GM21360 (cell line): ENCODE results near the gene TNNT1.
"Not testable (repeated sequence)": the region's sequence is repeated elsewhere in the genome, so short reads cannot be mapped to it uniquely, and the experiment has no call there.

ENCODE experiments used
- ATAC-seq: cut with Tn5 transposase; IDR thresholded peaks from one replicate; pipeline ENCODE4 v1.9.1; 2021; ENCODE audit warnings: mild to moderate bottlenecking, moderate library complexity; ENCODE audit not compliant: unreplicated experiment

The TNNT1 gene

DNA sequence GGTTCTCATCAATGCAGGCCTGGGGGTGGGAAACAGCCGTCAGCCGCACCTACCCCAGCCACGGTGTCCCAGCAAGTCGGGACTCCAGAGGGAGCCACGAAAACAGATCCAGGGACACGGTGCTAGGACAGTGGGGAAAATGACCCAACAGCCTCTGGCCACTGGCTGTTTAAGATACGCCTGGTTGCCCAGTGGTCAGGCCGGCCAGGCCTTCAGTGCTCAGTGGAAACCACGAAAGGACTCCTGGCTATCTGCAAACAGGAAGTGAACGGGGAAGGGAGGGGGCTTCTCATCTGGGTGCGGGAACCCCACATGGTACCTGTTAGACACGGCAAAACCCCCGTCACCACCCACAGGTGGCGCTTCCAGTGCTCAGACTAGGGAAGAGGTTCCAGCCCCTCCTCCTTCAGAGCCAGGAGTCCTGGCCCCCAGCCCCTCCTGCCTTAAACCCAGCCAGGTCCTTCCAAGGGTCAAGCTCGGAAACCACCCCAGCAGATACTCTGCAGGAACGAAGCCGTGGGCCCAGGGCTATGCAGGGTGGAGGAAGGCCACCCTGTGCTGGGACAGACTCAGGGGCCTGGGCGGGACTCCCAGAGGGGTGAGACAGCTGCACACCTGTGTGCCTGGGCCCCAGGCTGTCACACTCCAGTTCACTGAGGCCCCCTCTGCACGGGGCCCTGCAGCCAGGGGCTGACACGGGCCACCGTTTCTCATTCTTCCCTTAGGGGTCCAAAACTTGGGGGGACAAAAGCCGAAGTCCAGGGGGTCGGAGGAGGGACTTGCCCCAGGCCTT is 36.0 kb downstream of the TNNT1 start:
- ATAC-seq = no peak

DNA sequence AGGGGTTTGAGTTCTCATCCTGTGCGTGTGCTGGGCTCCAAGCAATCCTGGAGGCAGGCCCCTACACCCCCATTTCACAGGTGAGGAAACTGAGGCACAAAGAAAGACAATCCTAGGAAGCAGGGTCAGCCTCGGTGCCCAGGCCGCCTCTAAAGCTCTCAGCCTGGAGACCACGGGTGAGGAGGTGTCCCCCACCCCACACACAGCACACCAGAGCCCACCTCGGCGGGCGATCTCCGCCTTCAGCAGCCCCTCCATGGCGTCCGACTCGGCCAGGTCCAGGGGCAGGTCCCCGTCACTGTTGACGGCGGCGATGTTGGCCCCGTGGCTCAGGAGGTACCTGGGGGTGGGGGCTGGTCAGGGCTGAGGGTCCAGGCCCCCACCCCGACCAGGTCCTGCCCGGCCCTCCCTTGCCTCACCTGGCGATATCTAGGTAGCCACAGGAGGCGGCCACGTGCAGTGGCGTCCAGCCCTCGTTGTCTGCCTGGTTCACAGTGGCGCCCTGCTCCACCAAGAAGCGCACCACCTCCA is 36.7 kb downstream of the TNNT1 start:
- ATAC-seq = no peak

DNA sequence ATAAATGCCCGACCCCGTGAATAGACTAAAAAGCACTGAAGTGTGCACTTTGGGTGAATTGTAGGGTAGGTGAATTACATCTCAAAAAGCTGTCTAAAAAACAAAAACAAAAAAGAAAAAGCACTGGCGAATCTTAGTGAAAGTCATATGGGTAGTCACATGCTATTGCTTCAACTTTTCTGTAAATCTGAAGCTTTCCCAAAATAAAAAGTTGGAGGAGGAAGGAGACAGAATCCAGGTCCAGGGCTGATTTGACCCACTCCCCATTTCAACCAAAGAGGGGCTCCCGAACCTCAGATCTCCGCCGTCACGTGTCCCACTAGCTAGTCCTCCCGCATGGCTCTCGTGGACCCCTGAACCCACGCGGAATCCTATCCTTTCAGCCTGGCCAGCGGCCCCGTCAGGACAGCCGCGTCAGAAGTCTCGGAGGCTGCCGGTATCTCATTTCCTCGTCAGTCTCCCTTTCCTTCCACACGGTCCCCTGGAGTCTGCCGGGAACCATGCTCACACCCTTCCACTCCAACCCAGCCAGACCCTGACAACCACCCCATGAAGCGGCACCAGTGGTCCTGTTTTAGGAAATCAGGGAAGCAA is 37.7 kb downstream of the TNNT1 start:
- ATAC-seq = no peak

DNA sequence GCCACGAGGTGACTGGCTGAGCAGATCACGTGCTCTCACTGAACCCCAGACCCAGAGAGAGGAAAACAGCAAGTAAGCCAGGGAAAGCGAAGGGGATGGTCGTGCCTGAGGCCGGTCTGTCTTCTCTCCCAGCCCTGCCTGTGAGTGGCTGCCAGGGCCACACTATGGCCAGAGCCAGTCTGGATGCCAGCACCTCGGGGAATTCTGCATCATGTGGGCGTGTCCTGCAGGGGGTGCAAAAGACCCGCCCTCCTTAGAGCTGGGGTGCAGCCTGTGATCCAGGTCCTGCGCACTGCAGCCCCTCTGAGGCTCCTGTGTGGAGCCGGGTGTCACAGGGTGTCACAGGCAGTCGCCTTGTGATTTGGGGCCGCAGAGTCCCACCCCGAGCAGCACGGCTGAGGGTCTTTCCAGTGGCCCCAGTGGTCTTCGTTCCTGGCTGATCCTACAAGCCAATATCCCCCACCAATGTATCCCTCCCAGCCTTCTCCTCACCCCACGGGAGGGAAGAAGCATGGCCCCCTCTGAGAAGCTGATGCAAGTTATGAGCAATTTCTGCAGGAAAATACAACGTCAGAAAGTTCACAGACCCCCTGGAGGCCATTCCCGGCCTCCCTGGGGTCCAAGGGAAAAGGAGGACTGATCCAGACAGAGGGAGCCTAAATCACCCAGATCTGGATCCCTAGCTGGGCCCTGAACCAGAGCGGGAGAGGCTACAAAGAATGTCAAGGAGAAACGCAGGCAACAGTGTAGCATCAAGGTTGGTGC is 39.3 kb downstream of the TNNT1 start:
- ATAC-seq = no peak

DNA sequence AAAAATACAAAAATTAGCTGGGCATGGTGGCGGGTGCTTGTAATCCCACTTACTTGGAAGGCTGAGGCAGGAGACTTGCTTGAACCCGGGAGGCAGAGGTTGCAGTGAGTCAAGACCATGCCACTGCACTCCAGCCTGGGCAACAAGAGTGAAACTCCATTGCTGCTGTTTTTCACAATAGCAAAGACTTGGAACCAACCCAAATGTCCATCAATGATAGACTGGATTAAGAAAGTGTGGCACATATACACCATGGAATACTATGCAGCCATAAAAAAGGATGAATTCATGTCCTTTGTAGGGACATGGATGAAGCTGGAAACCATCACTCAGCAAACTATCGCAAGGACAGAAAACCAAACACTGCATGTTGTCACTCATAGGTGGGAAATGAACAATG is 41.8 kb downstream of the TNNT1 start:
- ATAC-seq = not testable (repeated sequence)

DNA sequence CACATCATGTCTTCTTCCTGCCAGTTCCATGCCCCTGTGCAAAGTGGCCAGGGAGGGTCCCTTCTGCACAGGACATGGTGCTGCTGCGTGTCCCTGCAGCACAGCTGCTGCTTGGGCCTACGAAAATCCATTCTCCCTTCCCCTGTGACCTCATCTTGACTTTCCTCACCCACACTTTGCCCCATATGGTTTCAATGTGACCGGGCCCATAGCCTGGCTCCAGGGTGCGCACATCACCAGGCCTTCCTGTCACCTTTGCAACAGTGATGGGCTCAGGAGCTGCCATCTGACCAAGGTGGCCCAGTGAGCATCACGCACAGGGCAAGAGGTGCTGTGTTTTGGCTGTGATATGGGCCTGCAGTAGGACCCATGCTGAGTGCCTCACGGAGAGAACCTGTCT is 42.4 kb downstream of the TNNT1 start:
- no peak for ATAC-seq

DNA sequence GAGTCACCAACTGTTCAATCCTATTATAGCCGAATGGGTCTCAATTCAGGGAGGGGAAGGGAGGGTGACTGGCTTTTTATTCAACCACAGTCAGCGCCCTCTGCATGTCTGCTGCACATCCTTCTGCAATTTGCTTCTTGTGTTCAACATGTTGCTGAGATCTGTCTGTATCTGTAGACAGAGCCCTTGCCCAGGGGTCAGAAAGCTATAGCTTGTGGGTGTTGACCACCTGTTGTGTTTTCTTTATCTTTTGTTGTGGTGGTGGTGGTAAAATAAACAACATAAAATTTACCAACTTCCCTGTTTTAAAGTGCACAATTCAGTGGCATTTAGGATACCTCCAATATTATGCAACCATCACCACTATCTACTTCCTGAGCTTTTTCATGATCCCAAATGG is 43.8 kb downstream of the TNNT1 start:
- ATAC-seq = no peak

DNA sequence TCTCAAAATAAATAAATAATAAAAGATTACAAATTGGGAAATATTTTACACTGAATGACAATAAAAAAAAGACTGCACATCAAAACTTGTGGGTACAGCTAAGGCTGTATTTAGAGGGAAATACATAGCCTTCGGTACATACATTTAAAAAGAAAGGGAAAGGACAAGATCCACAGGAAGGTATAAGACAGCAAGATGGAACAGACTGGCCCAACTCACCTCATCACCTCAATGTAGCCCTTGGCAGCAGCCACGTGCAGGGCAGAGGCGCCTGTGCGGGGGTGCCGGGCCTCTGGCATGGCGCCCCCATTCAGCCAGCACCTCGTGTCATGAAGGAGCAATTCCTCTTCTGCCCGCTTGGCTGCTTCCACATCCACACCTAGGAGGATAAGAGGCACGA is 45.8 kb downstream of the TNNT1 start:
- ATAC-seq = no peak

DNA sequence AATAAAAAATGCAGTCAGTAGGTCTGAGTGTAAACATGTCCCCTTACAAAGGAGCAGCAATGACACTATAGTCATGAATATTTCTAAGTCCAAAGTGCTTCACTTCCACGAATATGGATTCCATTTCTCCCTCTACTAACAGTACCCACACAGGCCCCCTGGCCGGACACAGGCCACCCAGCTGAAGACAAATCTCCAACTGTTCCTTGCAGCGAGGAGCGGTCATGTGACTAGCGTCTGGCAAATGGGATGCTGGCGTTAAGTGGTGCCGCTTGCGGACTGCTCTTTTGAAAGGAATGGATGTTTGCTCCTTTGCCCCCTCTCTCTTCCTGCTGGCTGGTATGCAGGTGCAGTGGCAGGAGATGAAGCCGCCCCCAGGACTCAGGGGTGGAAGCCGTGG is 47.7 kb downstream of the TNNT1 start:
- ATAC-seq = no peak

DNA sequence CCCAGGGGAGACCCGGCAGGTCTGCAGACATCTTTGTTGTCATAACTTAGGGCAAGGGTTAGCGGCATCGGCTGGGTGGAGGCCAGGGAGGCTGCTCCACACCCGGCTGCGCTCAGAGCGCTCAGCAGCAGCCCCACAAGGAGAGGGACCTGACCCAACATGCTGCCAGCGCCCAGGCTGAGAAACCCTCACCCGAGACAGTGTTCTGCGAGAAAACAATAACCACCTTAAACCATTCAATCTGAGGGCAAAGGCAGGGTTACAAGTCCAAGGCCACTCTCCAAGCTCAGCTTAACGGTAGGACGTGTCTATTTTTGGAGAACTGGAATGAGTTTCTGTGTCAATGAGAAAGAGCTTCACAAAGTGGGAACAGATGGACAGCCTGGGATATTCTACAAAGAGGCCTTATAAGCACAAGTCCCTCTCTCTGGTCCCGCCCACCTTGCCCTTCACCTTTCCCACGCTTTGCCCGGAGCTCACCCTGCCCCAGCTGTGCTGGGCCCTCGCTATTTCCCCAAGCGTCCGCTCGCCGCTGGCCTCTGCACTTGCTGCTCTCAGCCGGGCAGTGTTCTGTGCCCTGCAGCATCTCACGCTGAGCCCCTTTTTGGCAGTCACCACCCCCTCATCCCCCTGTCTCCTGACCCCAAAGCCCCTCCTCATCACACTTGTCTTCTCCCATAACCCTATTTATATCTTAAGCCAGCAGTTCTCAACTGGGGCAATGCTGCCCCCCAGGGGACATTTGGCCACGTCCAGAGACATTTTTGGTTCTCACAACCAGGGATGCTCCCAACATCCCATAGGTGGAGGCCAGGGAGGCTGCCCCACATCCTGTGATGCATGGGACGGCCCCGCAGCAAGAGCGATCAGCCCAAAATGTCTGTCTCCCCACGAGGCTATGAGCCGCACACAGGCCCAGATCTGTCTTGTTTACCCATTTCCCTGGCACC is 49.2 kb downstream of the TNNT1 start:
- ATAC-seq = no peak

DNA sequence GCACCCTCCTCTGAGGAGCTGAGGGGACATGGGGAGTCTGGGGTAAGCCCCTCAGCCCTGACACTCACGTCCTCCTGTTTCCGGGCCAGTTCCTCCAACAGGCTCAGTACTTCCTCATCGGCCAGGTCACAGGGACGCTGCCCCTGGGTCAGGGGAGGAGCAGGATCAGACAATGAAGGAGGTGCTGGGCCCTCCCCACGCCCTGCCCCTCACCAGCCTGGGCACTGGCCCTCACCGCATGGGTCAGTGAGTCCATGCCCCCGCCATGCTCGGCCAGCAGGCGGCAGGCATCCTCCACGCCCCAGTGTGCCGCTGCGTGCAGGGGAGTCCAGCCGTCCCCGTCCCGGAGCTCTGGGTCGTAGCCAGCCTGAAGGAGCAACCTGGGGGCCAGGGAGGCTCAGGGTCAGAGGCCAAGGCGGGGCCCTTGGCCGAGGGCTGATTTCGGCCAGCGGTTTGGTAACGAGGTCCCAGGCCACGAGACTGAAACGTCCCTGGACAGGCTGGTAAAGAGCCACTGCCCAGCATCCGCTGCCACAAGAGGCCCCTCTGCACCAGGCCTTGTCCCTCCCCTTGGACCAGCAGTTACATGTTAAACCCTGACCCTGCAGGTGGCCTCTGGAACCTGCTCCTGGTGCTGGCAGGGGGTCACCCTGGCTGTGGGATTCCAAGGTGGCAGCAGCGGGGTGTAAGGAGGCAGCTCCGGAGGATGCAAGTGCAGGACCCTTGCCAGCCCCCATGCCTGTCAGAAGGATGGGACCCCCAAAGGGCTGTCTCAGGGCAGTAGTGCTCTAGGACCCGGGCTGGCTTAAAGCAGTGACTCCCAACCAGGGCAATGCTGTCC is 50.1 kb downstream of the TNNT1 start:
- ATAC-seq = no peak

DNA sequence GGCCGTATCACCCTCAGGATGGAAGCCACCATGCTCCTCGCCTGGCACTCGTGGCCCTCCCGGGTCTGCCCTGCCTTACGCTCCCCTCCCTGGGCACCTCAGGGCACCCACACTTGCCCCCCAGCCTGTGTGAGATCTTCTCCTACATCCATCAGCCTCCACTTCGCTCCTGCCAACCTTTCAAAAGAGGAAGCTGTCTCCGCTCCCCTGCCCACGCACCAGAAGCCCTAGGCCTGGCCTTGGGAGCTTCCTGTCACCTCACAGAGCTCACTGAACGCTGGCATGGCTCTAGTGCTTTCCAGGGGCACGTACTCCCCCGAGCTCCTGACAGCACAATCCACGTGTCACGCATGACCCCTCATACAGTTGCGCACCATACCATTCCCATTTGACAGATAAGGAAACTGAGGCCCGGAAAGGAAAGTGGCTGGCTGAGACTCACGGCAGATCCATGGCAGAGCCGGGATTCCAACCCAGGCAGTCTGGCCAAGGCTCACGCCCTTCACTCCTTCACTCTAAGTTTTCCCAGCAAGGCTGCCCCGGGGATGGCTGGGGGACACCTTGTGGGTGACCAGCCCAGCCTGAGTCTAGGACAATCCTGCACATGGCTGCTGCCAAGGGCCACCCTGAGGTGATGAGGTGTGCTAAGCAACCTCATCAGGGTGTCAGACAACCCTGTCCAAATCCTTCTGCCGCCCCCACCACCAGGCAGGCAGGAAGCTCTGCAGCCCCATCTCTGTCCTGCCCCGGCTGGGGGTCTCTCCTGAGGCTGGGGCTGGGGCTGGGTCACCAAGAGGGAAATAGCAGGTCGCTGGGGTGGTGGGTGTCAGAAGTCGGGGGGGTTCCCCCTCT is 50.9 kb downstream of the TNNT1 start:
- ATAC-seq = no peak

DNA sequence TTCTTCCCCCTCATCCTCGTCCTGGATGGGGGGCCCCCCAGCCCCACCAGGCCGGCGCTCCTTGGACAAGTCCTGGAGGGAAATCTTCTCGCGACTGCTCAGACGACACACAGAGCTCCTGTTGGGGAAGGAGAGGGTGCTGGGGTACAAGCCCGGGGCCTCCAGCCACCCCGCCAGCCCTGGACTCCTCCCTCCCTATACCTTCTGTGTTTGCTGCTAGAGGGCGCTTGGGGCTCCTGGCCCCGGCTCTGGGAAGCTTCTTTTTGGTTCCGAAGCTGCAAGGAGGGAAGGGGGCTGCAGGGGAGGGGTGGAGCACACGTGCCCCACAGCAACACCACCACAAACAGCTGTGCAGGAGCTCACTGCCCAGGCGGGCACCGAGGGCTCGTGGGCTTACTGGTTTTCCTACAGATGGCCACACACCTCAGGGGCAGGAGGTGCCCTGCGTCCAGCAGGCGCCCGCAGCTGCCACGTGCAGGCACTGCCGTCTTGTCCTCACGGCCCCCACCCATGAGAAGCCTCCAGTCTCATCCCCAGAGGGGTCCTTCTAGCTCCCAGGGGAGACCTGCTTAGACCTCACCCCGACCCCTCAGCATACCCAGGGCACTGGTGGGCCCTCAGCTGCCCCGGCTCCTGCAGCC is 52.8 kb downstream of the TNNT1 start:
- ATAC-seq = no peak

DNA sequence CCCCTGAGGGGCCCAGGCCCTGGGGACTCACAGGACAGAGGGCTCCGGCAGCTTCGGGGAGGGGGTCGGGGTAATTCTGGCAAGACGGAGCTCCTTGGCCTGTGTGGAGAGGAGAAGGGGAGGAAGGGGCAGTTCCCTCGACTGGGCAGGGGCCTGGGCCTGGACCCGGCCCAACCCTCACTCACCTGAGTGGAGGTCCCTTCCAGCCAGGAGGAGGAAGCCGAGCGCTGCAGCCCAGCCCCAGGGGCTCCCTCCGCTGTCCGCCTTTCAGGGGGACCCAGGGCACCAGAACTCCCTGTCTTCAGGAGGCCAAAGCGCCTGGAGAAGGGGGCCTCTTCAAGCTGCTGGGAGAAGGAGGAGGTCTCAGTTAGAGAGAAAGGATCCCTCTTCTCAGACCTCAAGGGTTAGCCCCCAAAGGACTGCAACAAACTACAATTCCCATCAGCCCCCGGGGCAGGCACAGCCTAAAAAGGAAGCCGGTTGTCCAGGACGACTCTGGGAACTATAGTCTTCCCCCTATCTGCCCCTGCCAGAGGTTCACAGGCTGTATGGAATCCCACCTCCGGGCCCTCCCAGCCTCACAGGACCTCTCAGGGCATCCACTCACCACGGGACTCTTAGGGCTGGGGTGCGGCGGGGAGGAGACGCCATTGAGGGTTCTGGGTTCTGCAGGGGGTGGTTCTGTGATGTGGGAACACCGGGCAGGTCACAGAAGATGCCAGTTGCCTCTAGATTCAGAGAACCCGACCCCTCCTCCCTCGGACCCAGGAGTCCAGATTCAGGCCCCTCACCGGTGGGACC is 53.5 kb downstream of the TNNT1 start:
- no peak for ATAC-seq

DNA sequence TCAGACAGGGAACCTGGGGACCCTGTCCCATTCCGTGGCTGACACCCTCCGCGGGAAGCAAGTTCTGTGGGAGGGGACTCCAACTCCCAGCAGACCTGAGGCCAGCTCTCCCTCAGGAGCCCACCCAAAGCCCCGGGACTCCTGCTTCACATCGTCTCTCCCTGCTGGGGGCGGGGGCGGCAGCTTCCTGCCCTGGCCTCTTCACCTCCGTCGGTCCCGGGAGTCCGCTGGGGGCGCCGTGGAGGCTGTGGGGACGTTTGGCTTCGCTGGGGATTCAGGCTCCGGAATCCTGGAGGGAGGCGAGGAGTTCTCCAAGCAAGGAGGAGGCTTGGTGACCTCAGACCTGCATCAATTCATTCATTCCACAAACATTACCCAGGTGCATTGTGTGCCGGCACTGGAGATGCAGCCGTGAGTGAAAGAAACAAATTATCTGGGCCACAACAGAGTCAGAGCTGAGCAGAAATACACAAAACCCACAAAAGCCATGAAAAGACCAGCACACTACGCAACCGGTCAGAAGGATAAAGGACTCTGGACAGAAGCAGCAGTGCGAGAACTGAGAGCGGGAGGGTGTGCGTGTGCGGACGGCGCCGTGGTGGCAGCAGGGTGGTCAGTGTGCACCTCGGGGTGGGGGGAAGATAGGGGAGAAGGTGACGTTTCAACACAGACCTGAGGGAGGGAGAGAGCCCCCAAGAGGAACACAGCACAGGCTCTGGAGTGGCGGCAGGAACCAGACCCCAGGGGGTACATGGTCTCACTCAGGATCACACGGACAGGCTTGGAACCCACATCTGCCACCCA is 54.3 kb downstream of the TNNT1 start:
- ATAC-seq = no peak

DNA sequence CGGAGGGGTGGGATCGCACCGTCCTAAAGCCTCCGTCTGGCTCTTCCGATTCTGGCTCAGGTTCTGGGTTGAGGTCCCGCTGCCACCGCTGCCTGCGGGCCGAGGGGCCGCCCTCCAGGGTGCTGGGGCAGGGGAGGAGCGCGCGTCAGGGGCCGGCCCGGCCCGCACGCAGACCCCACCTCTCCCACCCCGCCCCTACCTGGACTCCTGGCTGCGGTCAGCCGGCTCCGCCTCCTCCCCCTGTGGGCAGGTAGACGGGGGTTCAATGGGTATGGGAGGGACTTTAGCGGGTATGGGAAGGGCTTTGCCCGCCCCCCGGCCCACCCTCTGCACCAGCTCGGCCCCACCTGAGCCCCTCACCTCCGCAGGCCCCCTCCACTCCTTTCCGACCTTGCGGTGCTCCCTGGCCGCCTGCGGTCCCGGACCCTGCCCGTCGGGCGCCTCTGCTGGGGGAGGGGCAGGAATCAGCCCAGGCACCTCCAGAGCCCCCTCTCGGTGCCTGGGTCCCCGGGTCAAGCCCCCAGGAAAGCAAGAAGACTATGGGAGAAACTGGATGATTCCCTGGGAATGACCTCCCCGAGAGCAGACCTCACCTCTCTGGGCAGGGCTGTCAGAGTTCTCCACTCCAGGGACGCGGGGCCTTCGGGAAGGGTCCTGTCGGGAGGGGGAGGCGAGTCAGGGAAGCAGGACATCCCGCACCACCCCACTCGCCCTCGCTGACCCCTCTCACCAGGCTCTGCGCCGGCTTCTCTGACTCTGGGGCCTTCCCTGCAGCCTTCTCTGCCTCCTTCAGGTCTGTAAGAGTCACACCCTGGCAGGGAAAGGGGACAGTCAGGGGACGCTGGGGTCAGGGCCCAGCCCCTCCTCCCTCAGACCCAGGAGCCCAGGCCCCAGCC is 56.3 kb downstream of the TNNT1 start:
- no peak for ATAC-seq
